DND-41 (cell line): ENCODE data around the gene RGS8.

Experiments
- CTCF ChIP-seq: IDR thresholded peaks from 2 replicates; pipeline ENCODE4 v1.5.1; 2012; ENCODE audit warnings: borderline replicate concordance, low read length, moderate library complexity, mild to moderate bottlenecking; ENCODE audit not compliant: poor library complexity, severe bottlenecking; ENCODE audit errors: extremely low read depth
- EZH2 ChIP-seq: IDR thresholded peaks from 3 replicates; pipeline ENCODE4 v1.6.1; 2012; ENCODE audit warnings: borderline replicate concordance, low read depth, mild to moderate bottlenecking, moderate library complexity, low read length, inconsistent platforms; ENCODE audit not compliant: severe bottlenecking

GRCh38 chr1:182709225-182709764 lies 24.9 kb upstream of the RGS8 start:
- TF ChIP-seq CTCF: no peak
- TF ChIP-seq EZH2: no peak
